ENCODE measurements around the gene DEPP1.
A peak's percentile ranks its signal among the peaks of the same experiment; 100 is the strongest.

The DEPP1 gene

GRCh38 chr10:44960088-44960460 lies 18.5 kb downstream of the DEPP1 start:
- Mint-ChIP-seq H3K9me3 (peaks cover 3% of the 10 kb centered on the region), H3K4me1 (ENCODE audit: low read depth) (peaks cover 23% of the 10 kb centered on the region), H3K27me3 (no peaks in the 10 kb centered on the region), H3K4me3 (peak overlapping the region; percentile 86), H3K36me3 (ENCODE audit: low read depth) (peaks cover 21% of the 10 kb centered on the region), H3K27ac (no peak overlapping the region)
- no peak for DNase-seq

GRCh38 chr10:44959247-44960087 lies 19.1 kb downstream of the DEPP1 start, which contains the start of gene RASSF4:
TSS of gene RASSF4 (plus strand) at chr10:44959802. CDS start at chr10:44970203, 10,401 bp downstream.
- peak within 1 kb of the TSS; percentile 86 for H3K4me3 Mint-ChIP-seq
- no peaks in the 10 kb centered on the region for H3K27me3 Mint-ChIP-seq
- peak; percentile 97 for DNase-seq
- peaks cover 23% of the 10 kb centered on the region for H3K4me1 Mint-ChIP-seq (ENCODE audit: low read depth)
- H3K9me3 Mint-ChIP-seq, result peaks cover 3% of the 10 kb centered on the region
- peak within 1 kb of the TSS; percentile 75 for H3K27ac Mint-ChIP-seq
- peaks cover 21% of the 10 kb centered on the region for H3K36me3 Mint-ChIP-seq (ENCODE audit: low read depth)

- H3K4me1 Mint-ChIP-seq (ENCODE audit: low read depth), result peaks cover 23% of the 10 kb centered on the region
These were observed 19.7 kb downstream of the DEPP1 start for GRCh38 chr10:44958898-44959246.

GRCh38 chr10:44958196-44958897 lies 20.3 kb downstream of the DEPP1 start:
- H3K36me3 Mint-ChIP-seq (ENCODE audit: low read depth), result peaks cover 21% of the 10 kb centered on the region
- peak overlapping the region; percentile 75 for H3K27ac Mint-ChIP-seq
- peak overlapping the region; percentile 86 for H3K4me3 Mint-ChIP-seq

More at GRCh38 chr10:44958898-44959246, 19.7 kb downstream of the DEPP1 start:
- Mint-ChIP-seq H3K36me3 (ENCODE audit: low read depth) (peaks cover 21% of the 10 kb centered on the region), H3K27ac (peak overlapping the region; percentile 75), H3K9me3 (peaks cover 3% of the 10 kb centered on the region), H3K27me3 (no peaks in the 10 kb centered on the region), H3K4me3 (peak overlapping the region; percentile 86)
- no peak for DNase-seq

GRCh38 chr10:44956717-44957706 lies 21.6 kb downstream of the DEPP1 start:
- Mint-ChIP-seq H3K36me3 (ENCODE audit: low read depth) (peaks cover 21% of the 10 kb centered on the region), H3K27me3 (no peaks in the 10 kb centered on the region), H3K9me3 (peaks cover 3% of the 10 kb centered on the region), H3K27ac (no peak overlapping the region), H3K4me3 (no peak overlapping the region), H3K4me1 (ENCODE audit: low read depth) (peaks cover 23% of the 10 kb centered on the region)
- no peak for DNase-seq

More at GRCh38 chr10:44958196-44958897, 20.3 kb downstream of the DEPP1 start:
- peaks cover 3% of the 10 kb centered on the region for H3K9me3 Mint-ChIP-seq
- H3K27me3 Mint-ChIP-seq, result no peaks in the 10 kb centered on the region
- no peak for DNase-seq
- H3K4me1 Mint-ChIP-seq (ENCODE audit: low read depth), result peaks cover 23% of the 10 kb centered on the region

GRCh38 chr10:44956226-44956625 lies 22.4 kb downstream of the DEPP1 start:
- H3K4me1 Mint-ChIP-seq (ENCODE audit: low read depth), result peaks cover 23% of the 10 kb centered on the region
- no peak for DNase-seq
- H3K36me3 Mint-ChIP-seq (ENCODE audit: low read depth), result peaks cover 22% of the 10 kb centered on the region
- H3K27me3 Mint-ChIP-seq, result no peaks in the 10 kb centered on the region
- H3K27ac Mint-ChIP-seq, result no peak overlapping the region
- H3K4me3 Mint-ChIP-seq, result no peak overlapping the region
- H3K9me3 Mint-ChIP-seq, result peaks cover 3% of the 10 kb centered on the region

- peaks cover 21% of the 10 kb centered on the region for H3K4me1 Mint-ChIP-seq (ENCODE audit: low read depth)
- H3K36me3 Mint-ChIP-seq (ENCODE audit: low read depth), result peaks cover 22% of the 10 kb centered on the region
These were observed 23.1 kb downstream of the DEPP1 start for GRCh38 chr10:44955413-44956070.

GRCh38 chr10:44954962-44955361 lies 23.6 kb downstream of the DEPP1 start:
- Mint-ChIP-seq H3K27ac (no peak overlapping the region), H3K4me3 (no peak overlapping the region), H3K36me3 (ENCODE audit: low read depth) (peaks cover 22% of the 10 kb centered on the region), H3K4me1 (ENCODE audit: low read depth) (peaks cover 16% of the 10 kb centered on the region), H3K9me3 (peaks cover 3% of the 10 kb centered on the region), H3K27me3 (no peaks in the 10 kb centered on the region)
- DNase-seq, result no peak

More at GRCh38 chr10:44955413-44956070, 23.1 kb downstream of the DEPP1 start:
- DNase-seq, result no peak
- Mint-ChIP-seq H3K27ac (no peak overlapping the region), H3K9me3 (peaks cover 3% of the 10 kb centered on the region), H3K27me3 (no peaks in the 10 kb centered on the region), H3K4me3 (no peak overlapping the region)

- Mint-ChIP-seq H3K9me3 (peaks cover 3% of the 10 kb centered on the region), H3K4me3 (no peak overlapping the region), H3K4me1 (ENCODE audit: low read depth) (peaks cover 14% of the 10 kb centered on the region), H3K36me3 (ENCODE audit: low read depth) (peaks cover 19% of the 10 kb centered on the region), H3K27me3 (no peaks in the 10 kb centered on the region), H3K27ac (no peak overlapping the region)
- no peak for DNase-seq
These were observed 24.6 kb downstream of the DEPP1 start for GRCh38 chr10:44954042-44954441.

- Mint-ChIP-seq H3K27ac (no peak overlapping the region), H3K36me3 (ENCODE audit: low read depth) (peaks cover 17% of the 10 kb centered on the region), H3K4me1 (ENCODE audit: low read depth) (peaks cover 3% of the 10 kb centered on the region), H3K9me3 (peaks cover 3% of the 10 kb centered on the region), H3K4me3 (no peak overlapping the region), H3K27me3 (no peaks in the 10 kb centered on the region)
- DNase-seq, result no peak
These were observed 25.8 kb downstream of the DEPP1 start for GRCh38 chr10:44952779-44953231.

- H3K9me3 Mint-ChIP-seq, result peaks cover under 1% of the 10 kb centered on the region
- no peaks in the 10 kb centered on the region for H3K27me3 Mint-ChIP-seq
- no peak overlapping the region for H3K27ac Mint-ChIP-seq
- H3K4me1 Mint-ChIP-seq (ENCODE audit: low read depth), result no peaks in the 10 kb centered on the region
- H3K36me3 Mint-ChIP-seq (ENCODE audit: low read depth), result peaks cover 13% of the 10 kb centered on the region
- no peak overlapping the region for H3K4me3 Mint-ChIP-seq
- no peak for DNase-seq
These were observed 26.9 kb downstream of the DEPP1 start for GRCh38 chr10:44951576-44952226.

GRCh38 chr10:44950326-44951225 lies 28.0 kb downstream of the DEPP1 start:
- Mint-ChIP-seq H3K4me1 (ENCODE audit: low read depth) (peaks cover 1% of the 10 kb centered on the region), H3K9me3 (no peaks in the 10 kb centered on the region), H3K27me3 (no peaks in the 10 kb centered on the region), H3K27ac (no peak overlapping the region), H3K36me3 (ENCODE audit: low read depth) (peaks cover 2% of the 10 kb centered on the region), H3K4me3 (no peak overlapping the region)
- DNase-seq, result no peak

All from activated T-cell treated with anti-CD3 and anti-CD28 coated beads, Interleukin-2, amount 50 U/mL, for 24 hours (primary cell).